ENCODE data around the gene GRM5. TPM values are rescaled to one million over a fixed set of nuclear protein-coding genes. Genes with fewer than 3 reads are reported as not detected.

Gene GRM5
- total RNA-seq, 2 donors from 2014 or later: not detected

DNA sequence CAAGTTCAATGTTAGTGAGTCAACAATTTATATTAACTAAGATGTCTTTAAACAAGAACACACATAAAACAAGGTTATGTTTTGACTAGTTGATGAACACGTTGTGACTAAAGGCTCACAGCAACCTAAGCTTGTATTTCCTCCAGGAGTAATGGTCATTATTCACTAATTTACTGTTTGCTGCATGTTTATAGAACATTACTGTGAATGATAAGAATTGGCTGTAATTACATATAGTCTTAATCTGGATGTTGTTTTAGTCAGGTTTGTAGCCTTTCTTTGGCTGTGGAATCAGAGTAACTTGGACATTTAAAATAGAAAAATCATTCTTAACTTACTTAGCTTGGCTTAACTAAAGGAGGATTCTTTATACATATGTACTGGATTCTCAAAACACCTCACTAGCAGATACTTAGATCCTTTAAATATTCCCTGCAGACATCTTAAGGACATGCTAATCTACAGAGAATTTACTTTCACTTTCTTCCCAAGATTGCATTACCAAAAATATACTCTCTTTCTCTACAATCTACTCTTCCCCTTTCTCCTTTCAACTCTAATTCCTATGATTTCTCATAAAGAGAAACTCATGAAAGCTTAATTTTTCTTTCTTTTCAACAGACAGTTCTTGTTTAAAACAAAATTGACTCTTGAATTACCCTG is 408.6 kb downstream of the GRM5 start:
- H3K4me3 Mint-ChIP-seq: no peak overlapping the region
- H3K9me3 Mint-ChIP-seq: no peaks in the 10 kb centered on the region
- H3K4me1 Mint-ChIP-seq: no peaks in the 10 kb centered on the region
- H3K27ac Mint-ChIP-seq: no peak overlapping the region
- H3K36me3 Mint-ChIP-seq (ENCODE audit: low read depth): no peaks in the 10 kb centered on the region
- no peak for ATAC-seq (replicated peaks)
- peaks cover 4% of the 10 kb centered on the region for H3K27me3 Mint-ChIP-seq

DNA sequence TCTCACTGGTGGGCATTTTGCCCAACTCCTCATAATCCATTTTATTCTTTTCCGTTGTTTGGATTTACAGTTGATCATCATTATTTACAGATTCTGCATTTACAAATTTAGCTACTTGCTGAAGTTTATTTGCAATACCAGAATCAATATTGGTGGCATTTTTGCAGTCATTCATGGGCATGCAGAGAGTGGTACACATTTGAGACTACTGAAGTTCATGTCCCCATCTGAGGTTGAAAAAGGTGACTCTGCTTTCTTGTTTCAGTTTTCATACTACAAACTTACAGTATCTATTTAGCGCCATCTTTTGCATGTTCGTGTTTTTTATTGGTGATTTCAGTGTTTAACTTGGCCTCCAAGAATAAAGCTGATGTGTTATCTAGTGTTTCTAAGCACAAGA is 409.5 kb downstream of the GRM5 start:
- no peaks in the 10 kb centered on the region for H3K9me3 Mint-ChIP-seq
- H3K4me3 Mint-ChIP-seq: no peak overlapping the region
- H3K27ac Mint-ChIP-seq: no peak overlapping the region
- H3K4me1 Mint-ChIP-seq: no peaks in the 10 kb centered on the region
- H3K27me3 Mint-ChIP-seq: peaks cover 4% of the 10 kb centered on the region
- ATAC-seq (replicated peaks): no peak
- no peaks in the 10 kb centered on the region for H3K36me3 Mint-ChIP-seq (ENCODE audit: low read depth)

DNA sequence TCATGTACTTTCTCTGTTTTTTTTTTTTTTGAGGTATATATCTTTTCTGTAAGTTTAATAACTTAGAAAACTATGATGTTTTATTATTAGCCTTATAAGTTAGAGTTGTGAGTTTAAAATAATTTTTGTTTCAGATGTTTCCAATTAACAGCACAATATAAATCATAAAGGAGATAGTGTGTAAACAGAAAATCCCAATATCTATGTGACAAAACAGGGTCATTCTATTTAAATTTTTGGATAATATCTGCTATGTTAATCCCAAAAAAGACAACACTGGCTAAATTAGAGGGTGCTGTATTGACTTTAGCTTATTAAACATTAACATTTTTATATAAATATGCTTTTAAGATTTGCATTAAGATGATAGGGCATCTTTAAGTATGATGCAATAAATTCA is 410.1 kb downstream of the GRM5 start:
- peaks cover 4% of the 10 kb centered on the region for H3K27me3 Mint-ChIP-seq
- no peak overlapping the region for H3K4me3 Mint-ChIP-seq
- no peak for ATAC-seq (replicated peaks)
- H3K36me3 Mint-ChIP-seq (ENCODE audit: low read depth): no peaks in the 10 kb centered on the region
- no peaks in the 10 kb centered on the region for H3K4me1 Mint-ChIP-seq
- H3K27ac Mint-ChIP-seq: no peak overlapping the region
- no peaks in the 10 kb centered on the region for H3K9me3 Mint-ChIP-seq

DNA sequence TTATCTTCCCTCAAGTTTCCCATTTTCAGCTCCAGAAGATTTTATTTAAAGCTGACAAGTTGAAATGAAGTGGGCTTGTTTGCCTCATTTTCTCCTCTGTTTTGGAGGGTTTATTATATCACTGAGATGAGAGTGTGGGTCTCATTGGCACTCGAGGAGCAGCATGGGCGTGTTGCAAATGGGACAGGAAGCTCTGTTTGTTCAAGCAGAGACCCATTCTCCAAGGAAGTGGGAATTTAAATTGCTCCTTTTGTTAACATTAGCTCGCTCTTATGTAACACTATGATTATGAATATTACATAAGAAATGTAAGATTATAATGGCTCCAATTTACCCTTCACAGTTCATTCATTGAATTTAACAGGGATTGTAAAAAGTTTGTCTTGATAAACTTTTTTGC is 410.6 kb downstream of the GRM5 start:
- Mint-ChIP-seq H3K9me3 (no peaks in the 10 kb centered on the region), H3K27ac (no peak overlapping the region), H3K27me3 (peaks cover 3% of the 10 kb centered on the region), H3K4me3 (no peak overlapping the region), H3K36me3 (ENCODE audit: low read depth) (no peaks in the 10 kb centered on the region), H3K4me1 (no peaks in the 10 kb centered on the region)
- no peak for ATAC-seq (replicated peaks)

DNA sequence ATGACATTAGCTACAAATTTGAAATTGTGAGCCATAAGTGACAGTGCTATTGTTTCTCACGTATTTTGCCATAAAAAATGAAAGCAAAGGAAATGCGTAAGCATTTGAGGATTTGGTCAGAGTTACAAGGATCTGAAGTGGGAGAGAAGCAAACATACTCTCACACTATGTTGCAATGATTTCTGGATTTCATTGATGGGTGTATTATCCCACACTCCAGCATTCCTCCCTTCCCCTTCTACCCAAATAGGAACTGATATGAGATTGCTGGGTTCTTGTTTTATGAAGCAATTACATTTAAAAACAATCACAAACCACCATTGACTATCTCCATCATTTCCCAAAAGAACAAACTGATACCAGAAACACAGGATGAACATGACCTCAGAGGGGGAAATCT is 414.2 kb downstream of the GRM5 start:
- H3K36me3 Mint-ChIP-seq (ENCODE audit: low read depth): no peaks in the 10 kb centered on the region
- no peaks in the 10 kb centered on the region for H3K27me3 Mint-ChIP-seq
- H3K4me1 Mint-ChIP-seq: no peaks in the 10 kb centered on the region
- no peak overlapping the region for H3K4me3 Mint-ChIP-seq
- no peak for ATAC-seq (replicated peaks)
- no peak overlapping the region for H3K27ac Mint-ChIP-seq
- H3K9me3 Mint-ChIP-seq: no peaks in the 10 kb centered on the region

DNA sequence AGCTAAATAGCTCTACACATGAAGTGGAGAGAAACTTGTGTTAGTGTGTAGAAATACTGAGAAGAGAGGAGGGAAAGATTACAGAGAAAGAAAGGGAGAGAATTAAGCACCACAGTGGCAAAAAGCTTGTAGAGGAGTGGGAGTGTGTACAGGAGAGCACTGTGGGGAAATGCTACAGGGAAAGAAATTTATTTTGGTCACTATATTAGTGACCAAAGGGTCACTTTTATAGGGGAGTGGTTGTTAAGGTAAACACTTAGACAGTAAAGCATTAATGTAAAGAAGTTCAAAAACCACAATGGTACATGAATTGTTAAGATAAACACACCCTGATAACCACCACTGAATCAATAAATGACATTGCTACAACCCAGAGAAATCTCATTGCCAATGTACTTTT is 421.1 kb downstream of the GRM5 start:
- no peak for ATAC-seq (replicated peaks)
- Mint-ChIP-seq H3K4me1 (no peaks in the 10 kb centered on the region), H3K36me3 (ENCODE audit: low read depth) (no peaks in the 10 kb centered on the region), H3K4me3 (no peak overlapping the region), H3K27ac (no peak overlapping the region), H3K27me3 (peaks cover 3% of the 10 kb centered on the region), H3K9me3 (peaks cover 3% of the 10 kb centered on the region)

DNA sequence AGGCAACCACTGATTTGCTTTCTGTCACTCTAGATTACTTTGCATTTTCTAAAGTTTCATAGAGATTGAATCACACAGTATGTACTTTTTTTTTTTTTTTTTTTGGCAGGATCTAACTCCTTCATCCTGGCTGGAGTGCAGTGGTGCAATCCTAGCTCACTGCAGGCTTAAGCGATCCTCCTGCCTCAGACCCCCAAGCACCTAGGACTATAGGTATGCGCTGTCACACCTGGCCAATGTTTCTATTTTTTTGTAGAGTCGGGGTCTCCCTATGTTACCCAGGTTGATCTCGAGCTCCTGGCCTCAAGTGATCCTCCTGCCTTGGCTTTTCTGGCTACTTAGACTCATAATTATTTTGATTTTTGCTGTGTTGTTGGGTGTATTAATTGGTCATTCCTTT is 433.6 kb downstream of the GRM5 start:
- H3K36me3 Mint-ChIP-seq (ENCODE audit: low read depth): no peaks in the 10 kb centered on the region
- ATAC-seq (replicated peaks): no peak
- H3K27me3 Mint-ChIP-seq: no peaks in the 10 kb centered on the region
- H3K4me1 Mint-ChIP-seq: no peaks in the 10 kb centered on the region
- H3K4me3 Mint-ChIP-seq: no peak overlapping the region
- no peaks in the 10 kb centered on the region for H3K9me3 Mint-ChIP-seq
- H3K27ac Mint-ChIP-seq: no peak overlapping the region

DNA sequence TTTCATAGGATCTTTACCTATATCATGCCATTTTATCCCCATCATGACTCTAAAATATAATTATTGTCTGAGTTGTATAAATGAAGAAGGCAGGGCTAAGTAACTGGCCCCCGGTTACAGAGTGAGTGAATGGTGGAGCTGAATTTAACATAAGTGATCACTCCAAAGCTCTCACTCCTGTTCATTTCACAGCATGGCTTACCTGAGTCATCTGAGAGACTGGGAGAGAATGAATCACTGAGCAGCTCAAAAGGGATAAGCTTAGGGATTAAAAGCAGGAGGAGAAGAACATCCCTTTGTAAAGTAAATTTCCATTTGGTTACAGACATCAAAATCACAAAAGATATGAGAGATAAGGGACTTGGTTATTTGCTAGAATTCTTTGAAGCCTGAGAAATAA is 434.3 kb downstream of the GRM5 start:
- no peak overlapping the region for H3K4me3 Mint-ChIP-seq
- H3K27me3 Mint-ChIP-seq: no peaks in the 10 kb centered on the region
- H3K36me3 Mint-ChIP-seq (ENCODE audit: low read depth): no peaks in the 10 kb centered on the region
- no peak overlapping the region for H3K27ac Mint-ChIP-seq
- H3K4me1 Mint-ChIP-seq: no peaks in the 10 kb centered on the region
- H3K9me3 Mint-ChIP-seq: no peaks in the 10 kb centered on the region
- no peak for ATAC-seq (replicated peaks)

DNA sequence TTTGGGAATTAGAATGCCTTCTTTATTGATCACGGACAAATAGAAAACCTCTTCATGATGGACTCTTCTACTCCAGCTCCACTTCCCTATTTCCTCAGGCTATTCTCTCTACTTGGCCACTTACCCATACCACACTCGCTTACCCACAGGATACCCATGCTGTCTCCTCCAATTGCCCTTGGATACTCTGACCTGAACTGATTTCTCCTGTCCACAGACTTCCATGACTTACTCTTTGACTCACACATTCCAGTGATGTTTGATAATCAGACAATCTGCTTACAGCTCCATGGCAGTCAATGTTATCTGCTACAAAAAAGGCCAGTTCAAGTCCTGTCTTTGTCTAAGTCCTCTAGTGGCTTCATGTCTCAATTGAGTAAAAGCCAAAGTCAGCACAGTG is 436.3 kb downstream of the GRM5 start:
- Mint-ChIP-seq H3K9me3 (no peaks in the 10 kb centered on the region), H3K36me3 (ENCODE audit: low read depth) (no peaks in the 10 kb centered on the region), H3K27me3 (no peaks in the 10 kb centered on the region), H3K4me3 (no peak overlapping the region), H3K4me1 (no peaks in the 10 kb centered on the region), H3K27ac (no peak overlapping the region)
- no peak for ATAC-seq (replicated peaks)

DNA sequence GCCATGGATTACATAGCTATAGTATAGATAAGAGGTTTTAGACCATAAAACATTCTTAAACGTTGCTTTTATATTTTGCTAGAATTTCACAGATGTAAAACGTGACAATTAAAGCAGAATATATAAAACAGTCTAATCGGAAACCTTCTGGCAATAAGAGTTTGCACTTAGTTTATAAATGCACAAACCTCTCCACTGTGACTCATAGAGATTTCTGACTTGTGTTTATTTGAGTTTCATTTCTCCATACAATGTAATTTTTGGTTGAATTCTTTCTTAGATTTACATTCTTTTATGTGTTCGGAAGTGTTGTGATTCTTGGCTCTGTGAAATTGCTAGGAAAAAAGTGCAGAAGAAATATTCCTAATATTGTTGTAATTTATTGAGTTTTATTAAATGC is 439.6 kb downstream of the GRM5 start:
- no peak for ATAC-seq (replicated peaks)
- no peaks in the 10 kb centered on the region for H3K4me1 Mint-ChIP-seq
- H3K27me3 Mint-ChIP-seq: no peaks in the 10 kb centered on the region
- no peaks in the 10 kb centered on the region for H3K9me3 Mint-ChIP-seq
- no peak overlapping the region for H3K27ac Mint-ChIP-seq
- H3K4me3 Mint-ChIP-seq: no peak overlapping the region
- H3K36me3 Mint-ChIP-seq (ENCODE audit: low read depth): no peaks in the 10 kb centered on the region

DNA sequence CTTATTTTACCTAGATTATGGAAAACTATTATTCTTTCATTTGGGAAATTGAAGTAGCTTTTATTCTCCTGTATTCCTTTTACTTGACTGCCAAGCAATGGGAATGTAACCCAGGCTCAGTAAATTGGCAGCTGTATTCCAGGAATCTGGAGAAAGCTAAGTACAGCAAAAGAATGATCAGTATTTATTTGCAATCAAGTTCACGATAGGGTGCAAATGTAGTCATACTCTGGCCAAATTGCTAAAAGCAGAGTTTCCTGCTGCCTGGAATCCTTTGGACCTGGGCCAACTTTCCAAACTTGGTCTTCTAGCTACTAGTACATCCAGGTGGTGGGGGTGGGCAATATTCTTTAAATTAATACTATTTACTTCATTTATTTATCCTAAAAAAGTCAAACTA is 442.3 kb downstream of the GRM5 start:
- Mint-ChIP-seq H3K27ac (no peak overlapping the region), H3K27me3 (no peaks in the 10 kb centered on the region), H3K9me3 (no peaks in the 10 kb centered on the region), H3K36me3 (ENCODE audit: low read depth) (no peaks in the 10 kb centered on the region), H3K4me1 (no peaks in the 10 kb centered on the region), H3K4me3 (no peak overlapping the region)
- no peak for ATAC-seq (replicated peaks)

DNA sequence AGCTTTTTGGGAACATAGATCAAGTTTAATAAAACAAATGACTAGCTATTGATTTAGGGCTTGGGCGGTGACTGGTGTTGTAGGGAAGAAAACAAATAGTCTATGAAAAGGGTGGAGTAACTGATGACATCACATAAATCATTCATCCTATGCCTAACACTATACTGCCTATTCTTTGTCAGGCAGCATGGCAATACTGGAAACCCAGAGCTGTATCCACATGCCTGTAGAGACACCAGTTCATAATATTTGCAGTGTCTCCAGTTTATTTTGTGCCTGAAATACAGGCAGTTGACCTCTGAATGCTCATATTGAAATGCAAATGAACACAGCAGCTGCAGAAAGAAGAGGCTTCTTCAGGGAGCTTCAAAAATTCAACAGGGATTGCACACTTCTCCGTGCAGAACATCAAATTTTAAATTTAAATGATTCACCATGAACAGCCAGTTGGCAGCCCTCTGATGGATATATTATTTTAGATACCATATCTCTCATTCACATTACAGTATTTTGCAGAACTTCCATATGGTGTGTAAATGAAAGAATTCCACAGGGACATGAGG is 445.1 kb downstream of the GRM5 start:
- Mint-ChIP-seq H3K36me3 (ENCODE audit: low read depth) (no peaks in the 10 kb centered on the region), H3K27ac (no peak overlapping the region), H3K27me3 (no peaks in the 10 kb centered on the region), H3K9me3 (no peaks in the 10 kb centered on the region), H3K4me3 (no peak overlapping the region), H3K4me1 (no peaks in the 10 kb centered on the region)
- no peak for ATAC-seq (replicated peaks)

DNA sequence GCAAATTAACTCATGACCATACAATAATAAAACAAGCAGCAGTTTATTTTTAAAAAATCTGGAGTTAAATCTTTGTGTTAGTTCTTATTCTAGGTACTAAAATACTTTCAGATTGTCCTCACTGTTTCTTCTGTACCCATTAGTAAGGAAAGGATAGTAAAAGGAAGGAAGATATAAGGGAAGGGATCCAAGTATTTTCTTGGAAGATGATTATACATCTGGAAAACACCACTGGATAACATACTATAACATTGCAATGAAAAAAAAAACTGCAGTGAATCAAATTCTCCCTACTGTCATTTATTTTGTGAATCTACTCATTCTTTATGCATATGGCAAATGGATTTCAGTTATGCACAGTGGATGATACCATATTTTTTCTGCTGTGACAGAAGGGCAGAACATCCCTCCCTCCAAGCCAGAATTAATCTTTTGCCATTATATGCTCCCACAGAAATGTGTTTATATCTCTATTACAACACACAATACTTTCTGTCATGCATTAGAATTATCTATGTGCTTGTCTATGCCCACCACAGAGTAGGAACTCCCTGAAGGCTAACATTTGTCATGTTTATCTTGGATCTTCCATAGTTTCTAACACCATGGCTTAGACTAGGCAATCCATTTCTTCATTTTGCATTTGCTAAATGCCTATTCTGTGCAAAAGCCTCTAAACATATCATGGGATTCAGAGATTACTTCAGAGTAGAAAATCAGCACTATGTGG is 446.0 kb downstream of the GRM5 start:
- H3K27ac Mint-ChIP-seq: no peak overlapping the region
- no peak overlapping the region for H3K4me3 Mint-ChIP-seq
- no peaks in the 10 kb centered on the region for H3K36me3 Mint-ChIP-seq (ENCODE audit: low read depth)
- H3K27me3 Mint-ChIP-seq: no peaks in the 10 kb centered on the region
- no peaks in the 10 kb centered on the region for H3K4me1 Mint-ChIP-seq
- no peaks in the 10 kb centered on the region for H3K9me3 Mint-ChIP-seq
- no peak for ATAC-seq (replicated peaks)

DNA sequence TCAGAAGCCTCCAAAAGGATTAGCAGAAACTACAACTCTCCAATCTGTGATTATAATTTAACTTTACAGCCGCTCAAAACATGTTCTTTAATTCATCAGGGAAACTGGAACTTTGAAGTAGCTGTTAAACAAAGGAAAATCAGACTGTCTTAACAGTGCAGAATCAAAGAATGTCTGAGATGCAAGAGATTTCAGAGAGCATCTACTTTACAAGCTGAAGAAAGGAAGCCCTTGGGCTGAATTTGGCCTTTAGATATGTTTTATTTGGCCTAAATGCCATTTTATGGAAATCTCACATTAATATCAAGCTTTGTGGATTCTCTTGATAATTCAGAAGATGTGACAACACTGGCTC is 446.7 kb downstream of the GRM5 start:
- no peak overlapping the region for H3K27ac Mint-ChIP-seq
- H3K9me3 Mint-ChIP-seq: no peaks in the 10 kb centered on the region
- no peak for ATAC-seq (replicated peaks)
- H3K4me3 Mint-ChIP-seq: no peak overlapping the region
- no peaks in the 10 kb centered on the region for H3K36me3 Mint-ChIP-seq (ENCODE audit: low read depth)
- no peaks in the 10 kb centered on the region for H3K27me3 Mint-ChIP-seq
- no peaks in the 10 kb centered on the region for H3K4me1 Mint-ChIP-seq

DNA sequence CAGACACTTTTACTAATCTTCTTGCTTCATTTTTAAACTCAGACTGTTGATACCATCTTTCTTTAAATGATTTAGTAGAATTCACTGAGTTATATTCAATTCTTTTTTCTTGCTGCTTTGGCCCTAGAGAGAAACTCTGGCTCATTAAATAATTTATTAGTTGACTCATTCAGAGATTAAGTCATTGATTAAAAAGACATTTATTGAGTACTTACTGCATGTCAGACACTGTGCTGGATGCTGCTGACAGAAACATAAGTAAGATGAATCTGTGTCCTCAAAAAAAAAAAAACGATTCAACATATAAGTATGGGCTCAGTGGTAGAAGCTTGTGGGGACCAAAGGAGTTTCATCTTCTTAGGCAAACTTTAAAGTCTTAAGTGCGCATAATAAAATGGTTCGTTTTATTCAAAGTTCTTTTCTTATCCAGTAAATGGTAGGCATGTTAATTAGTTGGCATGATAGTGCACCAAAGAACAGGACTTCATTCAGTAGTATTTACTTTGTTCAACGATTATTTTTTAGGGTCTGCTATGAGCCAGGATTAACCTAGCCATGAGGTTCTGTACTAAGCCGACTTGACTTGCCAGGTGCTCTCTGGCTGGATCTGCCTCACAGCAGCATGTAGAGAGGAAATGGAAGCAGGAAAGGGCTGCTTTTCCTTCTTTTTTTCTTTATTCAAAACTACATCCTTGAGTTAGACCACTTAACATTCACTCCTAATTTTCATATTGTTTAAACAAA is 447.3 kb downstream of the GRM5 start:
- H3K4me3 Mint-ChIP-seq: no peak overlapping the region
- no peaks in the 10 kb centered on the region for H3K27me3 Mint-ChIP-seq
- no peak overlapping the region for H3K27ac Mint-ChIP-seq
- ATAC-seq (replicated peaks): no peak
- H3K9me3 Mint-ChIP-seq: peaks cover 1% of the 10 kb centered on the region
- no peaks in the 10 kb centered on the region for H3K36me3 Mint-ChIP-seq (ENCODE audit: low read depth)
- no peaks in the 10 kb centered on the region for H3K4me1 Mint-ChIP-seq
